HepG2 (cell line): ENCODE measurements around the gene SHANK3. TPM values are rescaled to one million over a fixed set of nuclear protein-coding genes. Genes with fewer than 3 reads are reported as not detected.

Source experiments
- CHD4 ChIP-seq: fragments of 200-600 bp; sonication (generic); IDR thresholded peaks from 2 replicates; pipeline ENCODE4 v1.7.0; 2017; ENCODE audit warnings: mild to moderate bottlenecking, low read length, borderline replicate concordance
- DNMT1 ChIP-seq: sonication (generic); formaldehyde crosslinking; IDR thresholded peaks from 2 replicates; pipeline ENCODE4 v1.5.1; 2020; ENCODE audit warnings: mild to moderate bottlenecking, missing genetic modification reagents
- HES4 ChIP-seq: sonication (generic); formaldehyde crosslinking; IDR thresholded peaks from 2 replicates; pipeline ENCODE4 v1.9.0; 2021; ENCODE audit warnings: mild to moderate bottlenecking, missing genetic modification reagents, borderline replicate concordance
- HMG20A ChIP-seq: IDR thresholded peaks from 2 replicates; pipeline ENCODE4 v1.6.1; 2016; ENCODE audit warnings: borderline replicate concordance
- HOXA7 ChIP-seq: sonication (generic); formaldehyde crosslinking; IDR thresholded peaks from 2 replicates; pipeline ENCODE4 v1.8.1; 2022; ENCODE audit warnings: mild to moderate bottlenecking, missing genetic modification reagents, moderate library complexity
- HOXA9 ChIP-seq: sonication (generic); formaldehyde crosslinking; IDR thresholded peaks from 2 replicates; pipeline ENCODE4 v1.8.1; 2022; ENCODE audit warnings: missing genetic modification reagents, mild to moderate bottlenecking, moderate library complexity, borderline replicate concordance
- KAT7 ChIP-seq: IDR thresholded peaks from 2 replicates; pipeline ENCODE4 v1.6.1; 2018; ENCODE audit warnings: borderline replicate concordance, missing compliant biosample characterization
- MTF1 ChIP-seq: sonication (generic); formaldehyde crosslinking; IDR thresholded peaks from 2 replicates; pipeline ENCODE4 v1.5.0; 2020; ENCODE audit warnings: missing genetic modification reagents
- NONO ChIP-seq, 2 experiments: fragments of 450-650 bp in 1 of 2; sonication (generic) in 1 of 2; formaldehyde crosslinking in 1 of 2; IDR thresholded peaks in 1 of 2; conservative IDR thresholded peaks in 1 of 2; 2 replicates each; pipeline versions ENCODE4 v1.6.1 to v1.8.0; 2017 to 2022; ENCODE audit warnings: mild to moderate bottlenecking in 1 of 2, missing genetic modification reagents in 1 of 2, moderate library complexity in 1 of 2
- PTBP1 ChIP-seq: fragments of 200-400 bp; formaldehyde crosslinking; IDR thresholded peaks from 2 replicates; pipeline ENCODE4 v1.6.1; 2018; ENCODE audit warnings: low read length, low read depth; ENCODE audit not compliant: poor library complexity, severe bottlenecking
- RBM22 ChIP-seq: fragments of 200-400 bp; formaldehyde crosslinking; optimal IDR thresholded peaks from 2 replicates; pipeline ENCODE3; 2017; ENCODE audit warnings: mild to moderate bottlenecking, low read length, moderate library complexity
- SMAD3 ChIP-seq: sonication (generic); formaldehyde crosslinking; IDR thresholded peaks from 2 replicates; pipeline ENCODE4 v1.4.0; 2020; ENCODE audit warnings: missing genetic modification reagents
- TARDBP ChIP-seq: sonication (generic); formaldehyde crosslinking; IDR thresholded peaks from 2 replicates; pipeline ENCODE4 v1.8.0; 2022; ENCODE audit warnings: mild to moderate bottlenecking, missing genetic modification reagents
- ZNF557 ChIP-seq: sonication (generic); formaldehyde crosslinking; IDR thresholded peaks from 2 replicates; pipeline ENCODE4 v1.4.0; 2020; ENCODE audit warnings: missing genetic modification reagents
- ZNF567 ChIP-seq: sonication (generic); formaldehyde crosslinking; IDR thresholded peaks from 2 replicates; pipeline ENCODE4 v1.8.1; 2023; ENCODE audit warnings: mild to moderate bottlenecking, missing genetic modification reagents, borderline replicate concordance
- polyA plus RNA-seq, 8 experiments: library from polyadenylated mRNA; depleted of rRNA in 3 of 8; stranded (reverse) in 7 of 8; unstranded in 1 of 8; fragments of >200 nt; fragmentation: Illumina TruSeq in 4 of 8; extraction: Trizol in 4 of 8; gene quantifications; 2 replicates each; pipeline versions ENCODE4 v1.2.1 to v1.2.3, GENCODE V29; 2011 to 2016; ENCODE audit warnings: low read depth in 4 of 8, missing spikeins in 1 of 8, mixed read lengths in 1 of 8; ENCODE audit not compliant: insufficient read depth in 1 of 8
- total RNA-seq, 5 experiments: library from RNA; depleted of rRNA; stranded (reverse); fragments of >200 nt; fragmentation: Illumina TruSeq; extraction: Trizol; gene quantifications; 2 replicates each; pipeline ENCODE4 v1.2.3, GENCODE V29; 2016; ENCODE audit warnings: low read depth in 1 of 5
- TF ChIP-seq, protein P1 (sequence below): sonication (generic); formaldehyde crosslinking; IDR thresholded peaks from 2 replicates; pipeline ENCODE4 v1.5.0; 2020; ENCODE audit warnings: missing genetic modification reagents
- TF ChIP-seq, protein P2 (sequence below): sonication (generic); formaldehyde crosslinking; IDR thresholded peaks from 2 replicates; pipeline ENCODE4 v1.4.0; 2020; ENCODE audit warnings: missing genetic modification reagents
- TF ChIP-seq, protein P3 (sequence below): sonication (generic); formaldehyde crosslinking; IDR thresholded peaks from 2 replicates; pipeline ENCODE4 v1.4.0; 2020; ENCODE audit warnings: missing genetic modification reagents

Gene SHANK3
- total and polyA plus RNA-seq, 2 of the 13 experiments (the other 11 are each of a cell fraction or from before 2014, with no cell fraction given) = 2.9 to 4.6 TPM

DNA sequence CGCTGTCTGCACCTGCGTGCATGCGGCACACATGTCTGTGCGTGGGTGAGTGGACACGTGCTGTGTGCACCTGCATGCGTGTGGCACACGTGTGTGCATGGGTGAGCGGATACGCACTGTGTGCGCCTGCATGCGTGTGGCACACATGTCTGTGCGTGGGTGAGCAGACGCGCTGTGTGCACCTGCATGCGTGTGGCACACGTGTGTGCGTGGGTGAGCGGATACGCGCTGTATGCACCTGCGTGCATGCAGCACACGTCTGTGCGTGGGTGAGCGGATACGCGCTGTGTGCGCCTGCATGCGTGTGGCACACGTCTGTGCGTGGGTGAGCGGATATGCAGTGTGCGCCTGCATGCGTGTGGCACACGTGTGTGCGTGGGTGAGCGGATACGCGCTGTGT lies 38.3 kb downstream of the SHANK3 start (continued):
- TF ChIP-seq ZNF557 (CRISPR knock-in tag) (no peak), RBM22 (no peak), TARDBP (CRISPR knock-in tag) (peak; percentile 82), ZNF567 (CRISPR knock-in tag) (no peak), HOXA9 (CRISPR knock-in tag) (peak; percentile 44; the same call in 1 of the 2 replicates), HMG20A (CRISPR knock-in tag) (no peak), HOXA7 (CRISPR knock-in tag) (0 out of 2 replicates have a peak, but pooled peaks have one; percentile 26), KAT7 (no peak), MTF1 (no peak), CHD4 (no peak), NONO (IDR thresholded peaks at IDR 0.05) (no peak), NONO (CRISPR knock-in tag; conservative IDR thresholded peaks at IDR 0.05) (0 out of 2 replicates have a peak, but pooled peaks have one; percentile 59), PTBP1 (no peak), HES4 (no peak), SMAD3 (CRISPR knock-in tag) (no peak), DNMT1 (CRISPR knock-in tag) (0 out of 2 replicates have a peak, but pooled peaks have one; percentile 38)
- TF ChIP-seq, protein P1, sequence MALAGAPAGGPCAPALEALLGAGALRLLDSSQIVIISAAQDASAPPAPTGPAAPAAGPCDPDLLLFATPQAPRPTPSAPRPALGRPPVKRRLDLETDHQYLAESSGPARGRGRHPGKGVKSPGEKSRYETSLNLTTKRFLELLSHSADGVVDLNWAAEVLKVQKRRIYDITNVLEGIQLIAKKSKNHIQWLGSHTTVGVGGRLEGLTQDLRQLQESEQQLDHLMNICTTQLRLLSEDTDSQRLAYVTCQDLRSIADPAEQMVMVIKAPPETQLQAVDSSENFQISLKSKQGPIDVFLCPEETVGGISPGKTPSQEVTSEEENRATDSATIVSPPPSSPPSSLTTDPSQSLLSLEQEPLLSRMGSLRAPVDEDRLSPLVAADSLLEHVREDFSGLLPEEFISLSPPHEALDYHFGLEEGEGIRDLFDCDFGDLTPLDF (CRISPR knock-in tag) = no peak
- TF ChIP-seq, protein P2, sequence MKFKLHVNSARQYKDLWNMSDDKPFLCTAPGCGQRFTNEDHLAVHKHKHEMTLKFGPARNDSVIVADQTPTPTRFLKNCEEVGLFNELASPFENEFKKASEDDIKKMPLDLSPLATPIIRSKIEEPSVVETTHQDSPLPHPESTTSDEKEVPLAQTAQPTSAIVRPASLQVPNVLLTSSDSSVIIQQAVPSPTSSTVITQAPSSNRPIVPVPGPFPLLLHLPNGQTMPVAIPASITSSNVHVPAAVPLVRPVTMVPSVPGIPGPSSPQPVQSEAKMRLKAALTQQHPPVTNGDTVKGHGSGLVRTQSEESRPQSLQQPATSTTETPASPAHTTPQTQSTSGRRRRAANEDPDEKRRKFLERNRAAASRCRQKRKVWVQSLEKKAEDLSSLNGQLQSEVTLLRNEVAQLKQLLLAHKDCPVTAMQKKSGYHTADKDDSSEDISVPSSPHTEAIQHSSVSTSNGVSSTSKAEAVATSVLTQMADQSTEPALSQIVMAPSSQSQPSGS (CRISPR knock-in tag) = no peak
- TF ChIP-seq, protein P3, sequence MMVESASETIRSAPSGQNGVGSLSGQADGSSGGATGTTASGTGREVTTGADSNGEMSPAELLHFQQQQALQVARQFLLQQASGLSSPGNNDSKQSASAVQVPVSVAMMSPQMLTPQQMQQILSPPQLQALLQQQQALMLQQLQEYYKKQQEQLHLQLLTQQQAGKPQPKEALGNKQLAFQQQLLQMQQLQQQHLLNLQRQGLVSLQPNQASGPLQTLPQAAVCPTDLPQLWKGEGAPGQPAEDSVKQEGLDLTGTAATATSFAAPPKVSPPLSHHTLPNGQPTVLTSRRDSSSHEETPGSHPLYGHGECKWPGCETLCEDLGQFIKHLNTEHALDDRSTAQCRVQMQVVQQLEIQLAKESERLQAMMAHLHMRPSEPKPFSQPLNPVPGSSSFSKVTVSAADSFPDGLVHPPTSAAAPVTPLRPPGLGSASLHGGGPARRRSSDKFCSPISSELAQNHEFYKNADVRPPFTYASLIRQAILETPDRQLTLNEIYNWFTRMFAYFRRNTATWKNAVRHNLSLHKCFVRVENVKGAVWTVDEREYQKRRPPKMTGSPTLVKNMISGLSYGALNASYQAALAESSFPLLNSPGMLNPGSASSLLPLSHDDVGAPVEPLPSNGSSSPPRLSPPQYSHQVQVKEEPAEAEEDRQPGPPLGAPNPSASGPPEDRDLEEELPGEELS (CRISPR knock-in tag) = no peak
